ENCODE data around the gene P2RX3.

P2RX3 gene

GRCh38 chr11:57373146-57373545 lies 35.0 kb downstream of the P2RX3 start:
- DNase-seq (ENCODE audit: low read depth): no peak

DNA sequence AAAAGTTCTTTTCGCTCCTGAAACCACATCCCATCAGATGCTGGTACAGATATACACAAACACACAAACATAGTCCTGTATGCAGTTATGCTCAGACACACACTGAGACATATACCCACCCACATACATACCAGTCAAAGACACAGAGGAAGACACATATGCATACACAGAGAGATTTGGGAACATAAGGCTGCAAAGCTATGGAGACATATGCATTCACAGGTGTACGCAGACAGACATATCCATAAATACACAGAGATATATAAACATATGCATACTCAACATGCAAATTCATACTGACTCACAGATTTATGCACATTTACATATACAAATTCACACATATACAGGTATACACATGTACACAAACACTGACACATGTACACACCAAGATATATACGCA lies 36.8 kb downstream of the P2RX3 start:
- no peak for DNase-seq (ENCODE audit: low read depth)

- DNase-seq (ENCODE audit: low read depth): no peak
These were observed 37.3 kb downstream of the P2RX3 start for GRCh38 chr11:57375490-57375889.

DNA sequence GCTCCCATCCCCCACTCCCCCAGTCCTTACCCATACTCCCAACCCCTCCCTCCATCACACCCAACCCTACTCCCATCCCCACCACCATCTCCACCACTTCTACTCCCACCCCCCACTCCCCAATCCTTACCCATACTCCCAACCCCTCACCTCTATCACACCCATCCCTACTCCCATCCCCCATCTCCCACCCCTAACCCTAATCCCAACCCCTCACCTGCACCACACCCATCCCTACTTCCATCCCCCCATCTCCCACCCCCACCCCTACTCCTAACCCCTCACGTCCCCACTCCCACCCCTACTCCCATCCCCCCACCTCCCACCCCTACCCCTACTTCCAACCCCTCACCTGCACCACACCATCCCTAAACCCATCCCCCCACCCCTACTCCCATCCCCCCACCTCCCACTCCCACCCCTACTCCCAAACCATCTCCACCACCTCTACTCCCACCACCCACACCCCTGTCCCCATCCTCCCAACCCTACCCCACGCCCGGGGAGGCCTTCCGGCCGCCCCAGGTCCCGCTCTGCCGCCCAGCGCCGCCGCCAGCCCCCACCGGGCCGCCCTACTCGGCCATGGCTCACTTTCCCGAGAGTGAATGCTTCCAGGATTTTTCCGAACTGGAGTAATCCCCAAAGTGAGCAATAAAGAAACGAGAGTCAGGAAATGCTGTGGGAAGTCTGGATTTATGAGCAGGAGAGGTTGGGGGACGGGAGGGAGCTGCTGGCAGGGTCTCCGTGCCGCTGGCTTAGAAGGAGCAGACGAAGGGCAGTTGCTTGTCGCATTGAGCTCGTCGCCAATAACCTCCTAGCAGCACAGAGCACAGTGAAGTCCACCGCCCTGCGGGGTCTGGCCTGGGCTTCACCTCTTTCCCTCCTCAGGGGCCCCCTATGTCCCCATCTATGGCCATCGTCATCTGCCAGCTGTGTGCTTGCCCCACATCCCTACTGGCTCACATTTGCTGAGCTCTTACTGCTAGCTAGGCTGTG lies 38.2 kb downstream of the P2RX3 start:
- no peak for DNase-seq (ENCODE audit: low read depth)

GRCh38 chr11:57377107-57377506 lies 39.0 kb downstream of the P2RX3 start:
- DNase-seq (ENCODE audit: low read depth): no peak

GRCh38 chr11:57378186-57378585 lies 40.0 kb downstream of the P2RX3 start:
- no peak for DNase-seq (ENCODE audit: low read depth)

GRCh38 chr11:57379732-57380131 lies 41.6 kb downstream of the P2RX3 start:
- DNase-seq (ENCODE audit: low read depth): no peak

DNA sequence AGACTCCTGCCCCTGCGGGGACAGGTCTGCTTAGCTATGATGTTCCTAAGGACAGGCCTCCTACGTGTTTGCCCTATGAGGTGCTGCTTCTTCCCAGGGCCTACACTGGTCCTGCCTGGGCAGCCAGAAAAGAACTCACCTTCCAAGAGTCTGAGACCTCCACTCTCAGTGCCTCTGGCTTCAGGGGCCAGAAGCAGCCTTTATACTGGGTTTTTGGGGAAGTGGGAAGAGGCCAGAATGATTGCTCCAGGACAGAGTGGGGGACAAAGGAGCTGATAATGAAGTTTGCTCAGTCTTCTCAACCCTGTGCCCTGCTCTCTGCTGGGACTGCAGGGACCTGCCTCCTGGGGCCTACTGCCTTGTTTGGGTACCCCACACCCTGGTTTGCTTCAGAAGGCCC lies 42.8 kb downstream of the P2RX3 start, which contains the start of gene PRG3:
PRG3 (minus strand) TSS at position 176 of the 400 bp plus-strand sequence. CDS start 442 bp downstream, outside the sequence.
- DNase-seq (ENCODE audit: low read depth): no peak

GRCh38 chr11:57386178-57386940 lies 48.2 kb downstream of the P2RX3 start:
- DNase-seq (ENCODE audit: low read depth): no peak

DNA sequence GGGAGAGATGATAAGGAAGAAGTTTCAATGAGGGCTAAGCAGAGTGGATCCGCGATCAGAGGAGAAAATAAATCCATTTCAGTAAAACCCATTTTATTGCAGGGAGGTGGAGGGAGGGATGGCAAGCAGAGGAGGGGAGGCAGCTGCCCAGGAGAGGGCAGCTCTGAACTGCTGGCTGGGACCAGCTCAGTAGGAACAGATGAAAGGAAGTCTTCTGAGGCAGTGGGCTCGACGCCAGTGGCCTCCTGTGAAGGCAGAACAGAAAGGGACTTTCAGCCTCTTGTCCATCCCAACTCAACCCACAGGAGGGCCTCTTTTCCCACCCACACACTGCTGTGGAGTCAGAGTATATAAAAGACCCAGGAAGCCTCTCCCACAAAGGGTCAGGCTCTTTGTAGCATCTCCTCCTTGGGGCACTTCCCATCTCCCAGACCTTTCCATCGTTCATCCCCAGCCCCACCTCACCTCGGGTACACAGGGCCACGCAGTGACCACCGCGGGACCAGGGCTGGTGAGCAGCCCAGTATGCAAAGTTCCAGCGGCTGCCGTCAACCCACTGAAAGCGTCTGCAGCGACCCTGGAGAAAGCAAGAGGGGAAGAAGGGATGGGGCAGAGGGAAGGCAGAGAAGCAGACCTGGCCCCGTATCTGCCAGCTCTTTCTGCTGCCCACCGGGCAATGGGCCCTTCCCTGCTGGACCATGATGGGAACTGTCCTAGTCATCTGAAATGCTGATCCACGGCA lies 49.3 kb downstream of the P2RX3 start:
- DNase-seq (ENCODE audit: low read depth): no peak

- DNase-seq (ENCODE audit: low read depth): no peak
These were observed 52.4 kb downstream of the P2RX3 start, which contains the start of gene PRG2 for GRCh38 chr11:57390535-57390934. PRG2 (minus strand) TSS chr11:57390650; CDS start chr11:57389944, 706 bp downstream.

DNA sequence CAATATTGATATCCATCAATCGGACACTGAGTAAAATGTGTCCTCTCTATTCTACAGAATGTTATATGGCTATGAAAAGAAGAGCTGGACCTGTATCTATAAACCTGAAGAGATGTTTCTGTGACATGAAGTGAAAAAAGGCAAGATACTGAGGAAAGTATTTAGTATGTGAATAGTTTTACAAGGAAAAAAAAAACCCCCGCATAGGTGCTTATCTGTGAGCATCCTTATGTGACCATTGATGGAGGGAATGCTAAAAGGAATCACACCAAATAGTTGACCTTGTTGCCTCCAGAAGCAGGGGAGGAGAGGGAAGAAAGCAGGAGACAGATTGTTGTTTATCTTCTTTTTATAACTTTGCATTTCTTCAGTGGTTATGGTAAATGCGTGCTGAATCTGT lies 53.0 kb downstream of the P2RX3 start:
- no peak for DNase-seq (ENCODE audit: low read depth)

GRCh38 chr11:57391539-57391938 lies 53.4 kb downstream of the P2RX3 start:
- no peak for DNase-seq (ENCODE audit: low read depth)

- DNase-seq (ENCODE audit: low read depth): no peak
These were observed 54.1 kb downstream of the P2RX3 start for GRCh38 chr11:57392066-57392762.

DNA sequence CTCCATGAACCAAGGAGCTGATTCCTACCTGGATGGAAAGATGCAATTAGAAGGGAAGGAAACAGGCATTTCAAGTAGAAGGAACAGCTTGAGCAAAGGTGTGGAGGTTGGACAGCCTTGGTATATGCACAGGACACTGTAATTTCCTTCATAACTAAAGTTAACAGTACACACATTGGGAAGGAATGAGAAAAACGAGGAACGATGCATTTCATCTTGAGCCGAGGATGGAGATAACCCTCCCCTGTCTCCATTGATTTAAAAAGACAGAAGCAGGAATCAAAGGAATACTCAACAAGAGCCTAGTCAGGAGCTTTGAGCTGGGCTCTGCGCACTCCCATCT lies 54.6 kb downstream of the P2RX3 start:
- no peak for DNase-seq (ENCODE audit: low read depth)

DNA sequence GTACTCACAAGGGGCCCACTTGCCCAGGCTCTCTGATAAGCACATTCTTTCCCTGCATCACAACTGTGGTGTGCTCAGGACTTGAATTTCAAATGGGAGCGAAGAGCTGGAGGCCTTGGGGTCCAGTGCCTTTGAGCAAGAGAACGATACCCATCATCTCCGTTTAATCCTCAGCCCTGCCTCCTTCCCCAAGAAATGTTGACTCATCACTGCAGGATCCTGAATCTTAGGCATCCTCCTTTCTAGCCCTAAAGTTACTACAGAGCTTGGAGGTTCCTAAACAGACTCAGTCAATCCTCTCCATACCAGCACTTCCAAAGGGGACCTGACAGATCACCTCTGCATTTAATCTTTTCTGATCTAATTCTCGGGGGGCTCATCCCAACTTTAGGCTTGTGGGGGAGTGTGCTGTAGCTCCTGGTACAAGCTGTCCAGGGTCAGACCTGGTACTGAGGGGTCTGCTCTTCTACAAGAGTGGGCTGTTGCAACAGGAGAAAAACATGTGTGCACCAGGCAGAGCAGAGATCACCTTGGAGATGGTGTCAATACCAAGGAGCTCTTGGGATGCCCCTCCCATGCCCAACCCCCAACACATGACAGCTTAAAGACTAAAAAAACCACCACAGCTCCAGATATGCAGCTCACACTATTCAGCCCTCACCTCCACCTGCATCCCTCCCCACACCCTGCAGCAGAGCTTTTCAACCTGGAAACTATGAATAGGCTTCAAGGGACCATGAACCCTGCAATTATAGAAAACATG lies 56.2 kb downstream of the P2RX3 start:
- no peak for DNase-seq (ENCODE audit: low read depth)

GRCh38 chr11:57395905-57396623 lies 57.9 kb downstream of the P2RX3 start:
- DNase-seq (ENCODE audit: low read depth): no peak

DNA sequence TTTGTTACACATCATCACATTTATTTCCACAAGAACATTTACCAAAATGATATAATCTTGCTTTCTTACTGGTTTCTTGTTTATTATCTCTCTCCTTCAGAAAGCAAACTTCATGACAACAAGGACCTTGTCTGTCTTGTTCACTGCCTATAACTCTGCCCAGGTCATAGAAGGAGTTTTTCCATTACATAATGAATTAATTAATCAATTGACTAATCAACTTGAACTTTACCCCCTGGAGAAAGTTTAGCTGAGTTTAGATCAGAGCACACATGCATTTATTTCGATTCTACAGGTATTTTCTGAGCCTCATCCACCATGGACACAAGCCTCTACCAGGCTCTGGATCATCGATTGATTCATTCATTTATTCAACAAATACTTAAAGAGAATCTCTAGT lies 58.6 kb downstream of the P2RX3 start:
- no peak for DNase-seq (ENCODE audit: low read depth)

- no peak for DNase-seq (ENCODE audit: low read depth)
These were observed 59.3 kb downstream of the P2RX3 start for GRCh38 chr11:57397394-57397990.

- no peak for DNase-seq (ENCODE audit: low read depth)
These were observed 61.1 kb downstream of the P2RX3 start for GRCh38 chr11:57399221-57399620.
